Measurements from ENCODE around the gene BEGAIN.

The BEGAIN gene

DNA sequence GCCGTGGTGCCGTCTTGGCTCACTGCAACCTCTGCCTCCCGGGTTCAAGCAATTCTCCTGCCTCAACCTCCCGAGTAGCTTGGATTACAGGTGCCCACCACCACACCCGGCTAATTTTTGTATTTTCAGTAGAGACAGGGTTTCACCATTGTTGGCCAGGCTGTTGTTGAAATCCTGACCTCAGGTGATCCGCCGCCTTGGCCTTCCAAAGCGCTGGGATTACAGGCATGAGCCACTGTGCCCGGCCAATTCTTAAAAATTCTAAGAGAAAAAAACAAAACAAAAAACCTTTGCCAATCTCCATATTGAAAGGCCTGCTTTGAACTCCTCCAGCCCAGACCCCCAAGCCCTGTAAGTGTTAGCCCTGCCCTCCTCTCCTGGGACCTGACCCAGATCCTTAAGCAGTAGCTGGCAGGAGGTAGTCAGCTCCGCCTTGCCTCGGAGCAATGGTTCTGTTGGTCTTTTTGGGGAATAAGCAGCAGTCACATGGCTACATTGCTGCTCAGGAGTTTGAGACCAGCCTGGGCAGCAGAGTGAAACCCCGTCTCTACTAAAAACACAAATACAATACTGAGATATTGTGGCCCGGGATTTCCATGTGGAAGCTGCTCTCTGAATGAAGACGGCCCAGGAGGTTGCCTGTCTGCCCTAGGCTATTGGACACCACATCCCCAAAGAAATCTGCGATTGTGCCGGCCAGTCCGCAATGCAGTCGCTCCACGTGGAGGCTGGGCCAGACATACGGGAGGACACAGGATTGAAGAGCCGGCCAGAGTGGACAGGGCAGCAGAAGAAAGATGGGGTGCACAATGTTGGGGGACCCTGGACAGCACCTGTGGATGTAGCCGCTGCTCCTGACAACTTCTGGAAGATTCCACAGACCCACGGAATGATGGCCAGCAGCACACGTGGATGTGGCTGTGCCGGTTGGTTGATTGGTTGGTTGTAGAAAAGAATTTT lies 28.8 kb upstream of the BEGAIN start:
- no peak for DNase-seq

DNA sequence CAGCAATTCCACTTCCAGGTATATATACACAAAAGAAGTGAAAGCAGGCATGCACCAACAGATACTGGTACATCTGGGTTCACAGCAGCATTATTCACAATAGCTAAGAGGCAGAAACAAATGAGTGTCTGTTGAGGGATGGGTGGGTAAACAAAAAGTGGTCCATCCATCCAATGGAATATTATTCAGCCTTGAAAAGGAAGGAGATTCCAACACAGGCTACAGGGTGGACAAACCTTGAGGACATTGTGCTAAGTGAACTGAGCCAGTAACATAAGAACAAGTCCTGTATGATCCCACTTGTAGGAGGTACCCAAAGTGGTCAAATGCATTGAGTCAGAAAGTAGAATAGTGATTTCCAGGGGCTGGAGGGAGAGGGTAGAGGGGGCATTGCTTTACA lies 27.6 kb upstream of the BEGAIN start:
- DNase-seq: no peak

DNA sequence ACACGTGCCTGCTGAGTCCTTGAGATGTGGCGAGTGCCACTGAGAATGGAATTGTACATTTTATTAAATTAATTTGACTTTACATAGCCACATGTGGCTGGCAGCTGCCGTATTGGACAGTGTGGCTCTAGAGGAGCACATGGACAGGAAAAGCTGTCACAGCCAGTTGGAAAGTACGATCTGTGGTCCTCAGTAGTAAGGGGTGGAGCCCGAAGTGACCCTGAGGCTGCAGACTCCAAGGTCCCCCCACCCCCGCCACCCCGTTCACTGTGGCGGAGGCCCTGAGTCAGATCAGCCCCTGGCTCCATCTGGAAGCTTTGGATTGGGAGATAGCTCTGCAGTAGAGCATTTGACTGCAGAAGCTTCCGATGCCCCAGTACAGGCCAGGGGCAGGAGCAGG lies 25.8 kb upstream of the BEGAIN start:
- DNase-seq: no peak

DNA sequence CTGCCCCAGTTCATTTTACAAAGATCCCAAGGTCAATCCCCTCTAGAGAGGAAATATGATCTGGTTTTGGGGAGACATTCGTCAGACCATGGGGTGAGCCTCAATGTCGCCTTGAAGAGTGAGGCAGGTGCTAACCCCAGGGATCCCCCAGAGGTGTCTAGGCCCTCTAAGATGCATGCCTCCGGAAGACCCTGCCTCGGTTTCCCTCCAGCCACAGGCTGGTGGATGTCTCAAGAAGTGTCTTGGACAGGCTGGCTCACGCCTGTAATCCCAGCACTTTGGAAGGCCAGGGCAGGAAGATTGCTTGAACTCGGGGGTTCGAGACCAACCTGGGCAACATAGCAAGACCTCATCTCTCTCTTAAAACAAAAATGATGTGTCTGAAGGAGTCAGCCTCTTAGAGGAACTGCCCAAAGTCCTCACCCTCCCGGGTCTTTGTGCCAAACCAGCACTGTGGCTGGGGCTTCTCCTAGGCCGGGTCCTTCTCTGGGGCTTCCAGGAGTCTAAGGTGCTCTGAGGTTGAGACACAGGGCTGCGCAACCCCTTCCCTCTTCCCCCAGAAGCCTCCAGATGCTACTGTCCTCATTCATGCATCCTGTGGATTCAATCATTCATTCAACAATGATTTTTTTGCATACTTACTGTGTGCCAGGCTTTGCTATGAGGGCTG lies 24.7 kb upstream of the BEGAIN start:
- no peak for DNase-seq

DNA sequence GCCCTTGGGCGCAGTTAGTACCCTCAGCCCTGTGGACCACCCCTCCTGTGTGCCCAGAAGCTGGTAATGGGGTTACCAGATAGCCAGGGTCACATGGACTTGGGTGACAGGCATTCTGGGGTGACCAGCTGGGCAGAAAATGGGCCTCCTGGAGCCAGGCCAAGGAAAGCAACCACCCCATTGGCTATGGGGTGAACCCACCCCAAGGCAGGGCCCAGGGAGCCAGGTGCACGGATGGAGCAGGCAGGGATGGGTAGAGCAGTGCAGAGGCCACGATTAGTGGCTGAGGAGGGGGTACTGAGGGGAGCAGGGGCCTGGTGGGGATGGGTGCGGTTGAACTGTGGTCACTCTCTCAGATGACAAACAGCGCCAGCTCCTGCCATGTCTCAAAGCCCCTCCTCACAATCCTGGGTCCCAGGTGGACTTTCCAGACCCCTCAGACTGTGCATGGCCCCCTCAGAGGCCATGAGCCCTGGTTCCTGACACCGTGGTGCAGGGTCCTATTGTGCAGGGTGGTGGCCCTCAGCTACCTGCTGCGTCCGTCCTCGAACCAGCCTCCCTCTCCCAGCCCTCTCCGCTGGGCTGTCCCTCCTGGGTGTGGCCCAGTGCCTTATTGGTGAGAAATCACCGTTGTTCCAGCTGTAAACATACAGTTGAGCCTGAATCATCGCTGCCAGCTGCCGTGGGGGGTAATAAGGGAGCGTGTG lies 23.4 kb upstream of the BEGAIN start:
- no peak for DNase-seq

DNA sequence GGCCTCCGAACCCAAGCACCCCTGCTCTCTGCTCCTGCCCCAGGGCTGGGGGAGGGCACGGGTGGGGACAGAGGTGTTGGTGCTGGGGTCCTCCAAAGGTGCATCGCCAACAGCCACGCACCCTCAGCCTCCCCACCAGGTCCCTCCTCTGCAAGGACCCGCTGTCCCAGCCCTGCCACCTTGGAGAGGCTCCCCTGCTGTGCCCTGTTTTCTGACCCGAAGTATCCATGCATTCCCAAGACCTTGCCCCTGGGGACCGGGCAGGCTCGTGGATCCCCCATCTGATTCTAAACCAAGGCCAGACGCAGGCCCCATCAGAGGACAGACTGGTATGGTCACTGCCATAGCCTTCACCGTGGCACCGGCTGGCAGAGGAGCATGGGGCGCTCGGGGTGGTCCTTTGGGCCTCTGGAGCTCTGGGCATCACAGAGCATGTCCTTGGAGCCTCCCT lies 22.7 kb upstream of the BEGAIN start:
- DNase-seq: no peak

DNA sequence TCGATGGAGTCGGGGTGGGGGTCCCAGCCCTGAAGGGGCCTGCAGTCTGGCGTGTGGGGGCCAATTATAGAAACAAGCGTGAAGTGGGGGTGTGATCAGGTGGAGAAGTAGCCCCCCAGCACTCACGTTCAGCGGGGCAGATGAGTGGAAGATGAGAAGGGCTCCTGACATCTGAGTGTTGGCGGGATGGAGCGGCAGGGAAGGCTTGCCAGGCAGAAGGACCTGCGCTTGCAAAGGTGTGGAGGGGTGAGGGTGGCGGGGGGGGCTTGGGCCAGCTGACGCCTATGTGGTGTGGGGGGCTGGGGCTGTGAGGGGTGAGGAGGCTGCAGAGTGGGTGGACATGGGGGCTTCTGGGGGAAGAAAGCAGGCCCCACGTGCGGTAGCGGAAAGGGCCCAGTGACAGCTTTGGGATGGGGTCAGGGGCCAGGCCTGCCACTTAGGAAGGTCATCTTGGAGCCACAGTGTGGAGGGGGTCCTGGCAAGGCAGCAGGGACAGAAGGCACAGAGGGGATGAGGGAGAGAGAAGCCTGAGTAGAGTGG lies 22.2 kb upstream of the BEGAIN start:
- DNase-seq: no peak

DNA sequence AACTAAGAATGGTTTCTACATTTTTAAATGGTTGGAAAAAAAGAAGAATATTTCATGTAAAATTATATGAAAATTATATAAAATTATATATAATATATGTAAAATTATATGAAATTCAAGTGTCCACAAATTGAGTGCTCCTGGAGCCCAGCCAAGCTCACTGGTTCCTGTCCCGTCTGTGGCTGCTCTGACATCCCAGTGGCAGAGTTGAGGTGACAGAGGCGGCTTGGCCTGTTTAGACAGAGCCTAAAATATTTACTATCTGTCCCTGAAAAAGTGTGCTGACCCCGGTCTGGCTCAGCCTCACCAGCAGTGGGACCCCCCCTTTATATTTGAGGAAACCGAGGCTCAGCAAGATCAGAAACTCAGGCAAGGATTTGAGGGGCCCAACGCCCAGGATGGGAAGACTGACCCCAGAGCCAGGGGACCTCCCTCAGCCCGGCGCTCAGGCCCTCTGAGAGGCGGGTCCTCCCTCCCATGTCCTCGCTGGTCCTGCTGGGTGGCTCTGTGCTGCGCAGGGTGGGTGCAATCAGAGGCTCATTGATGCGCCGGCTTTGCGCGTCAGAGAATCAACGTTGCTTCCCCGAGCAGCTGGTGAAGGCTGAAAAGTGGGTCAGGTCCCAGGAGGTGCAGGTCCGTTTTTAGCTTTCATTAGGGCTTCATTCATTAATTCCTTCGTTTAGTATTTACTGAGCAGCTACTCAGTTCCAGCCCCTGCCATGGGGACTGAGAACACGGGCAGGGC lies 21.5 kb upstream of the BEGAIN start:
- no peak for DNase-seq

DNA sequence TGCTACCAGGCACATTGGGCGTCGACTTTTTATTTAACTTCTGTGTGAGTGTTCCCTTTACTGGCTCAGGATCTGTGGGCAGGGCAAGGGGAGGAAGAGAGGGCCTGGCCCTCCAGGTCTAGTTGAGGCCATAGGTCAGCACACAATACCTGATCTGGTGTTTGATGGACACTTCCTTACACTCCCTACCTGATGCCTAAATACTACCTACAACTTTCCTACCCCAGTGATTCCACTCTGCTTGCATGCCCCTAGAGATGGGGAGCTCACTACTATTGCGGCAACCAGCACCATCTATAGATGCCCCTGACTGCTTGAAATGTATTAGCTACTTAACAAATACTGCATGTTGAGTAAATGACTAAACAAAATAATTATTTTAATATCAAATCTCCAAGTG lies 20.8 kb upstream of the BEGAIN start:
- DNase-seq: no peak

DNA sequence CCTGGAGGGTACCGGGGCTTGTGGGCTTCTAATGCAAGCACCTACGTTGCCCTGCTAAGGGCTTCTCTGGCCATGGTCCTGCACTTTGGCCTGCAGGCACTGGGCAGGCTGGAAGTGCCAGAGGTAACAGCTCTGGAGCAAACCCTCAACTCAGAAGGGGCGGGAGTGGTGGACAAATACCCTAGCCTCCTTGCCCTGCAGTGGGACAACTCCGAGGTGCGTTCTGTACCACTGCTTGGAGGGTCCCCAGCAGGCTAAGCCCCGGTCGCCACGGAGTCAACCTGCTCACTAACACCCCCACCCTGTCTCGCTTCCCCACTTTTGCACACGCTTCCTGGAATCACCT lies 20.4 kb upstream of the BEGAIN start:
- no peak for DNase-seq

DNA sequence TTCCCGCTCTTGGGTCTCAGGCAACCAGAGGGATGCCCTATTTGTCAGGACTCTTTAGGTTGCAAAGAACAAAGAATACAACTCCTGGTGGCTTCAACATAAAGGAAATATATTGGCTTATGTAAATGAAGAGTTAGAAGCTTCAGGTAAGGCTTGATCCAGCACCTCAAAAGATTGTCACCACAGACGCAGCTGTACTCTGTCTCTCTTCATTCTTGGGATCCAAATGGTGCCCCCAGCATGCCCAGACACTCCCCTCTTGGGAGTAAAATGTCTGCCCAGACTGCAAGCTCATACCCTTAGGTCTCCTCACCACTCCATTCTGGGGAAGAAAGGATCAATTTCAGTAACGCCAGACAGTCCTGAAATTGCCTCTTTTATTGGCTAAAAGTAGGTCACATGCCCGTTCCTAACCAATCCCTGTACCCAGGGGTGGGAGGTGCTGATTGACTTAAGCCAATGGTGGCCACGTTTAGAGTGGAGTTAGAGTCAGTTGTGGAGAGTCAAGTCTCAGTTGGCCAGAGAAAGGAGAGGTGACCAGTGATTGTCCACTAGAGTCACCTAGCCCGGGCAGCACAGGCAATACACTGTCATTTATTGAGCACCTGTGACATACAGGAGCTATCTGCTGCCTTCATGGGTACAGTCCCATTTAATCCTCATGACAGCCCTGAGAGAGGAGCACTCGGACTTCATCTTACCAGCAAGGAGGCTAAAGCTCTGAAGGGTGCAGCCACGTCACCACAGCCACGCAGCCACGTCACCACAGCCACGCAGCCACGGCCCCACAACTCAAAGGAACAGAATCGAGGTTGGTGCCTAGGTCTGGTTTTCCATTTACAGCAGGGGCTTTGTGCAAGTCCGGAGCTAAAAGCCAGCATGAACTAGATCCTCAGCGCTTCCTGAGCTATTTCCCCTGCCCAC lies 19.7 kb upstream of the BEGAIN start:
- DNase-seq: no peak

DNA sequence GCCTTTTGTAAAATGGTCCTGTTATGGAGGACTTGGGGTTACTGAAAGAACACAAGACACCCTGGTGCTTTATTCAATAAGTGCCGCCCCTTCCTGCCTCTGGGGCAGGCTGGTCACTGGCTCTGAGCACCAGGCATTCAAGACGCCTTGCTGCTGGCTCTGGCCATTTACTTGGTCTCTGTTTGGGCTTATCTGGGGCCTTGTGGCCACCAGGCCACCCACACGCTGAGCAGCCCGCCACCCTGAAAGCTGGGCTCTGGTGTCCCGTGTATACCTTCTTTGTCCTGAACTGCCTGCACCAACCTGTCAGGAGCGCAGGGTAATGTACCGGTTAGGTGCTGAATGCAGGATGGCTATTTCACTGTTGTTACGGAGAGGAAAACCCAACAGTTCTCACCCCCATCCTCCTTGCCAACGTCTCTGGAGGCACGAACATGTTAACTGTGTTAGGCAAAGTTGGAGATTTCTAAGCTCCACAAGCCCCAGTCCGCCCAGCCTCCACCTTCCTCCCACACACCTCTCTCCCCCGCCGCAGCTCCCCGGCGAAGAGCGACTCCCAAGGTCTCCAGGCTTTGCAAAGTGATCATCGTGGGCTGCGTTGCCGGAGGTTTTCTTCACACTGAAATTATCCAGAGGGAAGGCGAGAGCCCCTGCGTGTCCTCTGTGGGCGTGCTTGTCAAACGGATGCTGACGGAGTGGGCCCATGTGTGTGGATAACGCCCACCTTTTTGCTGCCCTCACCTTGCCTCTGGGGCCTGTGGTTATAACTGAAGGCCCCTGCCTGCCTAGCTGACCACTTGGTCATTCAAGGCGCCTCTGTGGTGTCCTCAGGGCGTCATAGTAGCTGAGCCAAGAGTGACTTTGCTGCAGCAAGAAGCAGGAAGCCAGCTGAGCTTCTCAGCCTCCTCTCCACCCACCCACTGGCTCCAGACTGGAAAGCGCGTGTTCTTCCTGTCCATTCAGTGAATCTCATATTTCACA lies 18.8 kb upstream of the BEGAIN start:
- DNase-seq: no peak

DNA sequence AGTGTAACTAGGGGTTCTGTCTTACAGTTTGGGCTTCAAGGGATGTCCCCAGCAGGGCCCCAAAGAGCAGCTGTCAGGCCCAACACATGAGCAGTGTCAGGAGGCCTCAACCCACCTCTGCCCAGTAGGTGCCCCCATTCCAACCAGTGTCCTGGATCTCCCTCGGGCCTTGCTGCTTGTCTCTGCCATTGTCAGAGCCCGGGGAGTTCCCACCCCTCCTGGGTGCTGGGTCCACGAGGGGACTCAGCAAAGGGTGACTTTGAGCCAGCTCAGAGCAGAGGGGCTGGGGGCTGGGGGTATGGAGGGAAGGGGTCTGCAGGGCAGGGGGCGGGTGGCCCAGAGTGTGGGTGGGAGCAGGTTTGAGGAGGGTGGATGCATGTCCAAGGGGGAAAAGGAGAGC lies 18.0 kb upstream of the BEGAIN start:
- DNase-seq: no peak

DNA sequence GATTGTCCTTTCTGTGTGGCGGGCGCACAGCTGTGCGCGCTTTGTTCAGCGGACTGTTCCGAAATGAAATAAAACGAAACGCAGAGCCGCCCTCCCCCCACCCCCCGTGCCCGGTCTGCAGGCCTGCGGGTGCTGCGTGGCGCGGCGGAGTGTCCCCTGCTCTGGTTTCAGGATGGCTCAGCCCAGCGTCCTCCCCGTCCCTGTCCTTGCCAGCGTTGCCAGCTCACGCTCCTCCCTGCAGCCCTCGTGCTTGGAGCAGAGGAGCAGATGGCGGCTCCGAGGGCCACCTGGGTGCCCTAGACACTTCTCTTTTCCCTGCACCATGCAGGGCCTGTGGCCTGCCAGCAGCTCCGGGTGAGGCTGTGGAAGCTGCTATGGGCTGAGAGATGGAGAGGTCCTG lies 17.5 kb upstream of the BEGAIN start:
- DNase-seq: no peak

DNA sequence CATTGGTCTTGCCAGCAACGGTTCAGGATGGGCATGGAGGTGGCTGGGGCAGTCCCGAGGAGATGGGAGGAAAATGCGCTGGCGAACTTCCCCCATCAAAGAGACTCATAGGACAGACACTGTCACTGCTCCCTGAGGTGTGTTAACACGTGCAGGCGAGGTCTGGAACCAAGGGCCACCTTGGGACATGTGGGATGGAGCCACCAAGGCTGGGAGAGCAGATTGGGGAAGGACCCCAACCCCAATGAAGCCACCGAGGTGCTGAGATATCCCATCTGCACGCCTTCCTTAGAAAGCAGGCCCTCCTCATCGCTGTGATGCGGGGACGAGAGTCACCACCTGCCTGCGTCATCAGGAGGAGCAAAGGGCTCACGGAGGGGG lies 16.9 kb upstream of the BEGAIN start:
- no peak for DNase-seq

DNA sequence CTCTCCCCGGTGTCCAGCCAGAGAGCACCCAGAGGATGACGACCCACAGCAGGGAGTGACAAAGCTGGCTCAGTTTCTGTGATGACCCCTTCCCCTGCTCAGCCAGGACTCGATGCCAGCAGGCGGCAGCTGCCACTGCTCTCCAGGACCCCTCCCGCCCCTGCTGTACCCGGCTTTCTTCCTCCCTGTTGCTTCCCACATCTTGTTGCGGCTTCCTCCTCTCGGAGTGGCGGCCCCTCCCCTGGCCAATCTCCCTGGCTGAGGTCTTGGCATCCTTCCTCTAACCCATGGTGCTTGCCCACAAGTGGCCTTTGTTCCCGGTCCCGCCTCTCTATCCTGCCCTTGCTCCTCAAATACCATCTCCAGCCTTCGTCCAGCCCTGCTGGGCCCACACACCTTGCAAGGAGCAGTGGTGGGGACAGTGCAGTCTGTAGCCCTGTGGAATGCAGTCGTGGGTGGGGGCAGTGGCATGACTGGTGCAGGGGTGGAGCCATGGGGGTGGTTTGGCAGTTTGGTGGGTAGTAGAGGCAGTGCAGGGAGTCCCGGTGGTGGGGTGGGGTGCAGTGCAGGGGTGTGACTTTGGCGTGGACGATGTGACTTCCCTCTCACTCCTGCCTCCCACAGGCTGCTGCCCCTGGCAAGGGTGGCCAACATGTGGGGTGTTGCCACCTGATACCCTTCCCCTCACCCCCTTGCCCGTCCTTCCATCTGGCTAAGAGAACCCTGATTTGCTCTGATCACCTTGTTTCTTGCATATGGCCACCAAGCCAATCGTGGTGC lies 16.3 kb upstream of the BEGAIN start:
- DNase-seq: no peak

DNA sequence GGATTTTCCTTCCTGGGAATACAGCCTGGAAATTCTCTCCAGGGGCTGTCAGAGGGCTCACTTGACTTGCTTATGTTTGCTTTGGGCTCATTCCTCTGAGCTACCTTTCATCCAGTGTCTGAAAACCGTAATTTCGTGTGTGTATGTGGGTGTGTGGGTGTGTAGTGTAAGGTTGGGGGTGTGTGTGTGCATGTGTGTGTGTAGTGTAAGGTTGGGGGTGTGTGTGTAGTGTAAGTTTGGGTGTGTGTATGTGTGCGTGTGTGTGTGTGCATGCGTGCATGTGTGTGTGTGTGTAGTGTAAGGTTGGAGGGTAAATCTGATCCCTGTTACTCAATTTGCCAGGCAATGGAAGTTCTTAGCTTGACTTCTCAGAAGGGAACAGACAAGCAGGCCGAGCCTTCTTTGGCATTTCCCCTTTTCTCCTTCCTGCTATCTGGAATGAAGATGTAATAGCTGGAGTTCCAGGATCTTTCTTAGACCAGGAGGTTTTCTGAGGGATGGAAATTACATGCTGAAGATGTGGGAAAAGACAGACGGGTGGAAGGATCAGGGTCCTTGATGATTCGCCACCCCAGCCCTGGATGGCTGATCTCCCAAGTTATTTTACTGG lies 15.5 kb upstream of the BEGAIN start:
- DNase-seq: no peak

DNA sequence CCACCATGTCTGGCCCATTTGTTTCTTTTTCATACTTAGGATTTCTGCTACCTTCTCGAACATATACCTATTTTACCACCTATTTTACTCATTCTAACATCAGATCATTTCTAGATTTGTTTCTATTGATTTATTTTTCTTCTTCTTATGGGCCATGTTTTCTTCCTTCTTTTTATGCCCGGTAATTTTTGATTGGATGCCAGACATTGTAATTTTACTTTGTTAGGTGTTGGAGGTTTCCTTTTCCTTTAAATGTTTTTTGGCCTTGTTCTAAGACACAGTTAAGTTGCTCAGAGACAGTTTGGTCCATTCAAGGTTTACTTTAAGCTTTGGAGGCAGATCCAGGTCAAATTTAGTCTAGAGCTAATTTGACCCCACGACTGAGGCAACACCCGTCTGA lies 14.7 kb upstream of the BEGAIN start:
- DNase-seq: no peak

DNA sequence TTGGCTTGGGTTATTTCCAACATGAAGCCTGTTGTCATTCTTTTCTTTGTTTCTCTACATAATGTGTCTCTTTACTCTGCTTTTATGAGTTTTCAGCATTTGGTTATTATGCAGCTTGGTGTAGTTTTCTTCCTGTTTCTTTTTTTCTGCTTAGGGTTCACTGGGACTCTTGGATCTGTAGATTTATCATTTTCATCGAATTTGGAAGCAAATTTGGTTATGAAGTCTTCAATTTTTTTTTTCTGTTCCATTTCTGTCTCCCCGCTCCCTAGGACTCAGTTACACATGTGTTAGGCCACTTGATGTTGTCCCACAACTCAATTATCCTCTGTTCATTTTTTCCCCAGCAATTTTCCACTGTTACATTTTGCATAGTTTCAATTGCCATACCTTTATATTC lies 13.8 kb upstream of the BEGAIN start:
- no peak for DNase-seq

Measured in effector CD8-positive, alpha-beta T cell (primary cell).